ENCODE results near the gene GRM1.

Gene GRM1

DNA sequence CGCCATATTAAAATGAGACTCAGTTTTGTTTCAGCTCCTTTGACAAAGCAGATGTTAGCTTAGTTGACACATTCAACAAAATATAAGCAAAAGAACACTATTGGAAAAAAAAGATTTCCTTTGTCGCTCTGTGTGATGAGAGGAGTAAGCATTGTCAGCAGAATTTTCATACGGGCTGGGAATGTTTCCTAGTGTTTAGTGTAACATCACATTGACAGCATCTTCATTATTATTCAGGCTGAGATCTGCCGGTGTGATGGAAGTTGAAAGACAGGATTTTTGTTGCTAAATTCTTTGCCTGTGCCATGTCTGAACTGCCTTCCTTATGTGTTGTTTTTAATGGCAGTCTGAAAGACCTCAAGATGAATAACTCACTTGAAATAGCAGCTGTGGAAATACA, 49.1 kb downstream of the GRM1 start:
- Histone ChIP-seq H3K4me3 (no peak overlapping the region), H3K36me3 (ENCODE audit: insufficient read depth, low read length) (no peaks in the 10 kb centered on the region), H3K9ac (ENCODE audit: insufficient read length) (no peak overlapping the region), H3K9me3 (ENCODE audit: low read depth, low read length) (no peaks in the 10 kb centered on the region), H3K27ac (no peak overlapping the region)
- DNase-seq (ENCODE audit: low read depth, low spot score): no peak
- TF ChIP-seq POLR2AphosphoS5 (IDR thresholded peaks at IDR 0.05; ENCODE audit: borderline replicate concordance, low read depth, low read length): no peak
- no peak for TF ChIP-seq FOXP2 (optimal IDR thresholded peaks at IDR 0.05; ENCODE audit: control extremely low read depth, extremely low read length, insufficient read depth)
- TF ChIP-seq EZH2 (IDR thresholded peaks at IDR 0.05): no peak

DNA sequence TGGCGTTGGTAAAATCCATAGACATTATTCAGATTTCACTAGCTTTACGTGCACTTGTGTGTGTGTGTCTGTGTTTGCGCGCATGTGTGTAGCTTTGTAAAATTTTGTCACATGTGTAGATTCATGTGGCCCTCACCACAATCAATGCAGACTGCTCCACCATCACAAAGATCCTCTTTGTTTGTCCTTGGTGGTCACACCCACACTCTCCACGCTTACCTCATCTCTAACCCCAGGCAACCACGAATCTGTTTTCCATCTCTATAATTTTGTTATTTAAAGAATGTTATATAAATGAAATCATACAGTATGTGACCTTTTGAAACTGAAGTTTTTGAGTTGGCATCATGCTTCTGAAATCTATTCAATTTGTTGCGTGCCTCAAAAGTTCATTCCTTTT, 58.5 kb downstream of the GRM1 start:
- DNase-seq (ENCODE audit: low read depth, low spot score): no peak
- no peaks in the 10 kb centered on the region for H3K9me3 ChIP-seq (ENCODE audit: low read depth, low read length)
- no peaks in the 10 kb centered on the region for H3K36me3 ChIP-seq (ENCODE audit: insufficient read depth, low read length)
- H3K4me3 ChIP-seq: no peak overlapping the region
- no peak overlapping the region for H3K9ac ChIP-seq (ENCODE audit: insufficient read length)
- no peak overlapping the region for H3K27ac ChIP-seq
- TF ChIP-seq FOXP2 (optimal IDR thresholded peaks at IDR 0.05; ENCODE audit: control extremely low read depth, extremely low read length, insufficient read depth): no peak
- no peak for TF ChIP-seq EZH2 (IDR thresholded peaks at IDR 0.05)
- TF ChIP-seq POLR2AphosphoS5 (IDR thresholded peaks at IDR 0.05; ENCODE audit: borderline replicate concordance, low read depth, low read length): no peak

DNA sequence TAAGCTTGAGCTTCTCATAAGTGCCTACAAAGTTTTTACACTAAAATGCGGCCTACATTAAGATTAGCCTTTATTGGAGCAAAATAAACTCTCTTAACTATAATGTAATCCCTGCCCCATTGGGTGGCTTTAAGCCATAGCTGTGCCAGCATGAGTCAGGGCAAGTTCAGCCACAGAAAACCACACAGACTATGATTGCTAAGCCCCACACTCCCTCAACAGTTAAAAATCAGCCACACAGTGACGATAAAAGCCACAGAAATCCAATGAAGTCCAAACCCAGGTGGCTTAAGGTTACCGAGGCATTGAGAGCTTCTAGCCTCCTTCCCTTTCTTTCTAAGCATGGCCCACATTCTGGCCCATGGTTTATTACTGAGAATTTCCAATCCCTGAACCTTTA, 61.6 kb downstream of the GRM1 start:
- no peak overlapping the region for H3K9ac ChIP-seq (ENCODE audit: insufficient read length)
- no peak for TF ChIP-seq FOXP2 (optimal IDR thresholded peaks at IDR 0.05; ENCODE audit: control extremely low read depth, extremely low read length, insufficient read depth)
- no peak for TF ChIP-seq POLR2AphosphoS5 (IDR thresholded peaks at IDR 0.05; ENCODE audit: borderline replicate concordance, low read depth, low read length)
- TF ChIP-seq EZH2 (IDR thresholded peaks at IDR 0.05): no peak
- DNase-seq (ENCODE audit: low read depth, low spot score): no peak

DNA sequence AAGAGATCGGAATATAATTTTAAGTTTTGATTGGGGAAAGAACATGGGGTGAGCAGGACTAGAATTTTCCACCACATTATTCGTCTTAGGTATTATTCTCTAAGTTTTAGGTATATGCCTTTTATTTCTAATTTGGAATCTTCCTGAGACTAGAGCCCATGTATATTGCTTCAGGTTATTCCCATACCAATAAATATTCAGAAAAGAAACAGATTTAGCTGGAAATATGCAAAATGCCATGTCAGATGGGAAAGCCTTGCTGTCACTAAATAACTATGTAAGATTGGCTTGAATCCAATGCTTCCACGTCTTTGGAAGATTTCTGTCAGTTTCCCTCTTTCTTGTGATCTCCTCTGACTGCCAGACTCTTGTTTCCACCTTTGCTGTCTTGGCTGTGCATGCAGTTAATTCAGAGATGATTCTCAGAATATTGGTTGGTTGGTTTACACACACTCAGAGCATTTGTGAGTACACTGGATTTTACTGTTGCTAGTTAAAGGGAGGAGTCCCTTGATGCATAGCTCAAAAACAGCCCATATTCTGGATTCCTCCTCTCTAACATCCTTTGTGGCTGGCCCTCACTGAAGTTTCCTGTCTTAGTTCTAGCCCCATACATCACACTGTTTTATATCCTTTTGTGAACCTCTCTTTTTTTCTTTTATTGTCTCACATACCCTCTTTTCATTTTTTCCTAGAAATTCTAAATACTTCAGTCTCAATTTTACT, 64.3 kb downstream of the GRM1 start:
- no peak for TF ChIP-seq POLR2AphosphoS5 (IDR thresholded peaks at IDR 0.05; ENCODE audit: borderline replicate concordance, low read depth, low read length)
- TF ChIP-seq EZH2 (IDR thresholded peaks at IDR 0.05): no peak
- no peak for TF ChIP-seq FOXP2 (optimal IDR thresholded peaks at IDR 0.05; ENCODE audit: control extremely low read depth, extremely low read length, insufficient read depth)
- no peak overlapping the region for H3K4me3 ChIP-seq

More for the DNA sequence above, 61.6 kb downstream of the GRM1 start:
- Histone ChIP-seq H3K36me3 (ENCODE audit: insufficient read depth, low read length) (no peaks in the 10 kb centered on the region), H3K9me3 (ENCODE audit: low read depth, low read length) (no peaks in the 10 kb centered on the region), H3K27ac (no peak overlapping the region), H3K4me3 (no peak overlapping the region)

DNA sequence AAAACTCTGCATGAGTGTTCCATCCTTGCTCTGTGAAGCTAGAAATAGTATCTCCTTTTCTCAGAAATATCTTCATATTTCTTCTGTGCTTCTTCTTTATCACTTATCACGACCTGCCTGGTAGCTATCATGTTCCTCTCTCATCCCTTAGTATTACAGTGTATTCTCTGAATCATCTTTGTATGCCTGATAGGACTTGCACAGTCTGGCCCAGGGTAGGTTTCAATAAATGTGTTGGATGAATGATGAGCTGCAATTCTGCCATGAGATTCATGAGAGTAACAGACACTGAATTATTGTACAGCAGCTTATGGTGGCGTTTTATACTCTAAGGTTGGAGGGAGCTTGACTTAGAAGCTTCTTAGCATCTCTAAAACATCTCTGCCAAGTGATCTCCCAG, 66.6 kb downstream of the GRM1 start:
- no peaks in the 10 kb centered on the region for H3K9me3 ChIP-seq (ENCODE audit: low read depth, low read length)
- no peak overlapping the region for H3K4me3 ChIP-seq
- no peak overlapping the region for H3K9ac ChIP-seq (ENCODE audit: insufficient read length)
- DNase-seq (ENCODE audit: low read depth, low spot score): no peak
- no peaks in the 10 kb centered on the region for H3K36me3 ChIP-seq (ENCODE audit: insufficient read depth, low read length)
- H3K27ac ChIP-seq: no peak overlapping the region
- TF ChIP-seq FOXP2 (optimal IDR thresholded peaks at IDR 0.05; ENCODE audit: control extremely low read depth, extremely low read length, insufficient read depth): no peak
- TF ChIP-seq EZH2 (IDR thresholded peaks at IDR 0.05): no peak
- no peak for TF ChIP-seq POLR2AphosphoS5 (IDR thresholded peaks at IDR 0.05; ENCODE audit: borderline replicate concordance, low read depth, low read length)

More for the DNA sequence above, 64.3 kb downstream of the GRM1 start:
- no peak overlapping the region for H3K27ac ChIP-seq
- no peaks in the 10 kb centered on the region for H3K36me3 ChIP-seq (ENCODE audit: insufficient read depth, low read length)
- no peaks in the 10 kb centered on the region for H3K9me3 ChIP-seq (ENCODE audit: low read depth, low read length)
- H3K9ac ChIP-seq (ENCODE audit: insufficient read length): no peak overlapping the region
- no peak for DNase-seq (ENCODE audit: low read depth, low spot score)

DNA sequence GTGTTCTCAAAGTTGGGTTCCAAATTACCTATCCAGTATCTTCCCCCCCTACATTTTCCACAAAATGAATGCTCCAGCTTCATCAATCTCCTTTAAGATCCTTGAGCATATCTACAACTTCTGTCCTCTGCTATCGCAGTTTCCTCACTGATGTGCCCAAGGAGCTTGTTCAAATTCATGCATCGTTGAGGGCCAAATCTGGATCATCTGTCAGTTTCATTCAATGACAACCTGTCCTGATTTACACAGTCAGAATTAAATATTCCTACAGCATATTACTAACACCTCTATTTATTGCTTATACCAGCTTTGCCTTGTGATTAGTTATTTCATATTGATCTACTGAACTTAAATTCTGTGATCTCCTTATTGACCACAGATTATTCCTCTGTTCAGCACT, 68.7 kb downstream of the GRM1 start:
- H3K4me3 ChIP-seq: no peak overlapping the region
- no peak for DNase-seq (ENCODE audit: low read depth, low spot score)
- no peaks in the 10 kb centered on the region for H3K36me3 ChIP-seq (ENCODE audit: insufficient read depth, low read length)
- no peaks in the 10 kb centered on the region for H3K9me3 ChIP-seq (ENCODE audit: low read depth, low read length)
- no peak overlapping the region for H3K9ac ChIP-seq (ENCODE audit: insufficient read length)
- TF ChIP-seq POLR2AphosphoS5 (IDR thresholded peaks at IDR 0.05; ENCODE audit: borderline replicate concordance, low read depth, low read length): no peak
- no peak for TF ChIP-seq FOXP2 (optimal IDR thresholded peaks at IDR 0.05; ENCODE audit: control extremely low read depth, extremely low read length, insufficient read depth)
- TF ChIP-seq EZH2 (IDR thresholded peaks at IDR 0.05): no peak
- H3K27ac ChIP-seq: no peak overlapping the region

DNA sequence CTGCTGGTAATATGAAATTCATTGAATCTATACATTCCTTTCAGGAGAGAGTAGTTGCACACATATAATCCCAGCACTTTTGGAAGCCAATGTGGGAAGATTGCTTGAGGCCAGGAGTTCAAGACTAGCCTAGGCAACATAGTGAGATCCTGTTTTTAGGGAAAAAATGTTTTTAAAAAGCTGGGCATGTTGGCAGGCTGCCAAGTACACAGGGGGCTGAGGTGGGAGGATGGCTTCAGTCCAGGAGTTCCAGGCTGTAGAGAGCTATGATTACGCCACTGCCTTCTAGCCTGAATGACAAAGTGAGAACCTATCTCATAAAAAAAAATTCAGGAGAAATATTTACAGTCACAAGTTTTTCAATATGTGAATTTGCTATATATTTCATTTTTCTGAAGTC, 71.9 kb downstream of the GRM1 start:
- DNase-seq (ENCODE audit: low read depth, low spot score): no peak
- no peak for TF ChIP-seq EZH2 (IDR thresholded peaks at IDR 0.05)
- Histone ChIP-seq H3K9me3 (ENCODE audit: low read depth, low read length) (no peaks in the 10 kb centered on the region), H3K4me3 (no peak overlapping the region), H3K9ac (ENCODE audit: insufficient read length) (no peak overlapping the region), H3K36me3 (ENCODE audit: insufficient read depth, low read length) (no peaks in the 10 kb centered on the region), H3K27ac (no peak overlapping the region)

DNA sequence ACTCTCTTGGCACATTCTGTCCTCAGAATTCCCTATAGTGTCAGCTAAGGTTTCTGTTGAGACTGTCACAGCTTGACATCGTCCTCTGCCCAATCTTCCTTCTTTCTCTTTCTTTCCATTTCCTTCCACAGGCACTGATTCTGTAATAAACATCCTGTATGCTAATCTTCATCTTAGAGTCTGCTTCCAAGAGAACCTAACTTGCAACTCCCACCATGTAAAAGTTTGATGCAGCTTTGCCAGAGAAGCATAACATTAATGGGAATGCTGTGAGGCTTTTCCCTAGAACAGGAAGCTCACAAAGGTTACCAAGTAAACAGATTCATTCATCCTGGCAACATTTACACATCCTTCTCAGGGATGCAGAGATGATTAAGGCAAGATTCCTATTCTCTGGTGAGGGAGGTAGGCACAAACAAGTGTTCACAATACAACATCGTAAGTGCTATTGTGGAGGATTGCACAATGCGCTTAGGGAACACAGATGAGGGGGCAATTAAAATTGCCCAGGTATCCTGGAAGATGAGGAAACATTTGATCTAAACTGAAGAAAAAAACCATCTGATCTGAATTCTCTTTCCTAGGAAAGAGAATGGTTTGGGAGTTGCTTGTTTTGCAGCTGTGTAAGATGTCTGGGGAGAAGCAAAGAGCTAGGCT, 74.7 kb downstream of the GRM1 start:
- H3K27ac ChIP-seq: no peak overlapping the region

DNA sequence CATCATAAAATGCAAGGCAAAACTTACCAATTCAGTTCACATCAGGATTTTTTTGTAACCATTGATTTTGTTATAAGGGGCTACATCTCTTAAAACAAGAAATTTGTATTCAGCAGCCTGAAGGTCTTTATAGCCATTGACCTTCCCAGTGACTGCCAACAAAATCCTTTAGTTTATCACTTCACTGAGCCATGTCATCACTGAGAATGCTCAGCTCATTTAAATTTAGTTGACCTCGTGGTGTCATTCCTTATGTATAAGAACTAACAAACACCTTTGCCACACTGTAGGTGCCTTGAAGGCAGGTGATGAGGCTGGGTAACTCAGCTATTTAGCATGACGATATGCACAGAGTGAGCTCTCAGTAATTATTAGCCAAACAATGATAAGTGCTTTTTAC, 77.7 kb downstream of the GRM1 start:
- Histone ChIP-seq H3K27ac (no peak overlapping the region), H3K9me3 (ENCODE audit: low read depth, low read length) (no peaks in the 10 kb centered on the region), H3K4me3 (no peak overlapping the region), H3K9ac (ENCODE audit: insufficient read length) (no peak overlapping the region), H3K36me3 (ENCODE audit: insufficient read depth, low read length) (no peaks in the 10 kb centered on the region)
- no peak for TF ChIP-seq POLR2AphosphoS5 (IDR thresholded peaks at IDR 0.05; ENCODE audit: borderline replicate concordance, low read depth, low read length)
- no peak for TF ChIP-seq EZH2 (IDR thresholded peaks at IDR 0.05)
- no peak for TF ChIP-seq FOXP2 (optimal IDR thresholded peaks at IDR 0.05; ENCODE audit: control extremely low read depth, extremely low read length, insufficient read depth)
- DNase-seq (ENCODE audit: low read depth, low spot score): no peak

More for the DNA sequence above, 74.7 kb downstream of the GRM1 start:
- Histone ChIP-seq H3K9me3 (ENCODE audit: low read depth, low read length) (no peaks in the 10 kb centered on the region), H3K9ac (ENCODE audit: insufficient read length) (no peak overlapping the region), H3K4me3 (no peak overlapping the region), H3K36me3 (ENCODE audit: insufficient read depth, low read length) (no peaks in the 10 kb centered on the region)
- no peak for TF ChIP-seq FOXP2 (optimal IDR thresholded peaks at IDR 0.05; ENCODE audit: control extremely low read depth, extremely low read length, insufficient read depth)
- DNase-seq (ENCODE audit: low read depth, low spot score): no peak
